Lower leg skin (tissue), 3 donors: Measurements from ENCODE around the gene BCL6B.

Experiments
- POLR2A ChIP-seq, 2 donors: fragments of 450-650 bp; IDR thresholded peaks; one replicate each; pipeline ENCODE4 v1.6.1; 2016 to 2017; ENCODE audit warnings: antibody characterized with exemption in 2 of 2, mild to moderate bottlenecking in 1 of 2, moderate library complexity in 1 of 2
- TF ChIP-seq, protein P1 (sequence below), 3 donors: fragments of 450-650 bp; IDR thresholded peaks; one replicate each; pipeline ENCODE4 v1.5.1; 2016; ENCODE audit warnings: antibody characterized with exemption in 3 of 3, mild to moderate bottlenecking in 3 of 3, moderate library complexity in 2 of 3

DNA sequence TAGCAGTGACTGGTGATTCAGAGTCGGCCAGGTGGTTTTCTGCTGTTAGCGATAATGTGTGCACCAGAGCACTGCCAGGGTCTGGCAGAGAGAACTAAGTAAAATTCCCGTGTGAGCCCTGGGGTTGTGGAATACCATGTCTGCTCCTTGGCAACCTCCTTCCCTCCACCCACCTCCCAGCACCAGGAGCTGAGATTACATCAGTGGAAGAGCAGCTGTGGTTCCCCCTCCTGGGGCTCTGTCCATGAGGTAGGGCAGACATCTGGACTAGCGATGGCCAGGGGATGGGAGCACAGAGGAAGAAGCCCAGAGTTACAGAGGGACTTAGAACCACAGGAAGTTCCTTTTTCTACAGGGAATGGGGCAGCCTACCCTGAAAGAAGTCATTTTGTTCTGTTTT, 41.4 kb downstream of the BCL6B start:
- TF ChIP-seq, protein P1, sequence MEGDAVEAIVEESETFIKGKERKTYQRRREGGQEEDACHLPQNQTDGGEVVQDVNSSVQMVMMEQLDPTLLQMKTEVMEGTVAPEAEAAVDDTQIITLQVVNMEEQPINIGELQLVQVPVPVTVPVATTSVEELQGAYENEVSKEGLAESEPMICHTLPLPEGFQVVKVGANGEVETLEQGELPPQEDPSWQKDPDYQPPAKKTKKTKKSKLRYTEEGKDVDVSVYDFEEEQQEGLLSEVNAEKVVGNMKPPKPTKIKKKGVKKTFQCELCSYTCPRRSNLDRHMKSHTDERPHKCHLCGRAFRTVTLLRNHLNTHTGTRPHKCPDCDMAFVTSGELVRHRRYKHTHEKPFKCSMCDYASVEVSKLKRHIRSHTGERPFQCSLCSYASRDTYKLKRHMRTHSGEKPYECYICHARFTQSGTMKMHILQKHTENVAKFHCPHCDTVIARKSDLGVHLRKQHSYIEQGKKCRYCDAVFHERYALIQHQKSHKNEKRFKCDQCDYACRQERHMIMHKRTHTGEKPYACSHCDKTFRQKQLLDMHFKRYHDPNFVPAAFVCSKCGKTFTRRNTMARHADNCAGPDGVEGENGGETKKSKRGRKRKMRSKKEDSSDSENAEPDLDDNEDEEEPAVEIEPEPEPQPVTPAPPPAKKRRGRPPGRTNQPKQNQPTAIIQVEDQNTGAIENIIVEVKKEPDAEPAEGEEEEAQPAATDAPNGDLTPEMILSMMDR (IDR thresholded peaks at IDR 0.05), result no peak
- TF ChIP-seq POLR2A (IDR thresholded peaks at IDR 0.05), result no peak
